Activated naive CD8-positive, alpha-beta T cell (primary cell): Measurements from ENCODE around the gene POC5.
"Not testable (repeated sequence)": the region's sequence is repeated elsewhere in the genome, so short reads cannot be mapped to it uniquely, and the experiment has no call there.

Experiments used
- H3K27ac Mint-ChIP-seq: one replicate; pipeline ENCODE4 v1.8.0; 2021; ENCODE audit warnings: mixed read lengths
- H3K27me3 Mint-ChIP-seq: one replicate; pipeline ENCODE4 v1.8.0; 2021; ENCODE audit warnings: mixed read lengths
- H3K36me3 Mint-ChIP-seq: one replicate; pipeline ENCODE4 v1.8.0; 2021; ENCODE audit warnings: mixed read lengths
- H3K4me1 Mint-ChIP-seq: one replicate; pipeline ENCODE4 v1.8.0; 2021; ENCODE audit warnings: low read depth, mixed read lengths
- H3K4me3 Mint-ChIP-seq: one replicate; pipeline ENCODE4 v1.8.0; 2021; ENCODE audit warnings: mild to moderate bottlenecking, mixed read lengths
- H3K9me3 Mint-ChIP-seq: one replicate; pipeline ENCODE4 v1.8.0; 2021; ENCODE audit warnings: low read depth, mixed read lengths

Gene POC5

GRCh38 chr5:75721573-75721972, 4.3 kb upstream of the POC5 start:
- no peaks in the 10 kb centered on the region for H3K9me3 Mint-ChIP-seq
- peaks cover 11% of the 10 kb centered on the region for H3K4me1 Mint-ChIP-seq
- H3K36me3 Mint-ChIP-seq: no peaks in the 10 kb centered on the region
- no peaks in the 10 kb centered on the region for H3K27me3 Mint-ChIP-seq
- no peak overlapping the region for H3K4me3 Mint-ChIP-seq
- no peak overlapping the region for H3K27ac Mint-ChIP-seq

- no peaks in the 10 kb centered on the region for H3K27me3 Mint-ChIP-seq
- peaks cover 17% of the 10 kb centered on the region for H3K4me1 Mint-ChIP-seq
- no peaks in the 10 kb centered on the region for H3K9me3 Mint-ChIP-seq
- no peak overlapping the region for H3K27ac Mint-ChIP-seq
- no peak overlapping the region for H3K4me3 Mint-ChIP-seq
- H3K36me3 Mint-ChIP-seq: no peaks in the 10 kb centered on the region
These were observed 3.6 kb upstream of the POC5 start for GRCh38 chr5:75720882-75721281.

- Mint-ChIP-seq H3K4me3 (peak overlapping the region; percentile 99), H3K27ac (peak overlapping the region; percentile 99), H3K9me3 (no peaks in the 10 kb centered on the region), H3K4me1 (peaks cover 47% of the 10 kb centered on the region), H3K36me3 (peaks cover 12% of the 10 kb centered on the region), H3K27me3 (no peaks in the 10 kb centered on the region)
These were observed 539 bp downstream of the POC5 start for GRCh38 chr5:75716715-75717081.

GRCh38 chr5:75712091-75712490, 5.1 kb downstream of the POC5 start:
- peaks cover 16% of the 10 kb centered on the region for H3K36me3 Mint-ChIP-seq
- no peaks in the 10 kb centered on the region for H3K27me3 Mint-ChIP-seq
- no peak overlapping the region for H3K4me3 Mint-ChIP-seq
- peaks cover 47% of the 10 kb centered on the region for H3K4me1 Mint-ChIP-seq
- H3K9me3 Mint-ChIP-seq: no peaks in the 10 kb centered on the region
- no peak overlapping the region for H3K27ac Mint-ChIP-seq

- Mint-ChIP-seq H3K36me3 (peaks cover 17% of the 10 kb centered on the region), H3K27me3 (no peaks in the 10 kb centered on the region), H3K4me3 (no peak overlapping the region), H3K27ac (no peak overlapping the region), H3K9me3 (no peaks in the 10 kb centered on the region), H3K4me1 (peaks cover 41% of the 10 kb centered on the region)
These were observed 6.1 kb downstream of the POC5 start for GRCh38 chr5:75711151-75711550.

- Mint-ChIP-seq H3K27me3 (no peaks in the 10 kb centered on the region), H3K4me1 (peaks cover 40% of the 10 kb centered on the region), H3K27ac (no peak overlapping the region), H3K4me3 (no peak overlapping the region), H3K36me3 (peaks cover 20% of the 10 kb centered on the region), H3K9me3 (no peaks in the 10 kb centered on the region)
These were observed 6.6 kb downstream of the POC5 start for GRCh38 chr5:75710637-75711036.

- Mint-ChIP-seq H3K27me3 (no peaks in the 10 kb centered on the region), H3K4me3 (no peak overlapping the region)
These were observed 9.2 kb downstream of the POC5 start for GRCh38 chr5:75707911-75708509.

GRCh38 chr5:75706775-75707174, 10.5 kb downstream of the POC5 start:
- no peak overlapping the region for H3K4me3 Mint-ChIP-seq
- H3K27ac Mint-ChIP-seq: no peak overlapping the region
- H3K27me3 Mint-ChIP-seq: no peaks in the 10 kb centered on the region
- peaks cover 21% of the 10 kb centered on the region for H3K4me1 Mint-ChIP-seq
- H3K36me3 Mint-ChIP-seq: peaks cover 21% of the 10 kb centered on the region
- no peaks in the 10 kb centered on the region for H3K9me3 Mint-ChIP-seq

More at GRCh38 chr5:75707911-75708509, 9.2 kb downstream of the POC5 start:
- Mint-ChIP-seq H3K4me1 (peaks cover 18% of the 10 kb centered on the region), H3K9me3 (no peaks in the 10 kb centered on the region), H3K27ac (no peak overlapping the region), H3K36me3 (peaks cover 12% of the 10 kb centered on the region)

GRCh38 chr5:75706016-75706415, 11.2 kb downstream of the POC5 start:
- no peaks in the 10 kb centered on the region for H3K27me3 Mint-ChIP-seq
- H3K4me1 Mint-ChIP-seq: peaks cover 19% of the 10 kb centered on the region
- H3K4me3 Mint-ChIP-seq: no peak overlapping the region
- no peaks in the 10 kb centered on the region for H3K9me3 Mint-ChIP-seq
- H3K36me3 Mint-ChIP-seq: peaks cover 20% of the 10 kb centered on the region
- H3K27ac Mint-ChIP-seq: no peak overlapping the region

- H3K4me1 Mint-ChIP-seq: peaks cover 21% of the 10 kb centered on the region
- no peaks in the 10 kb centered on the region for H3K9me3 Mint-ChIP-seq
- no peak overlapping the region for H3K4me3 Mint-ChIP-seq
- peaks cover 23% of the 10 kb centered on the region for H3K36me3 Mint-ChIP-seq
- no peak overlapping the region for H3K27ac Mint-ChIP-seq
- H3K27me3 Mint-ChIP-seq: no peaks in the 10 kb centered on the region
These were observed 15.4 kb downstream of the POC5 start for GRCh38 chr5:75701856-75702255.

GRCh38 chr5:75695472-75696351, 21.5 kb downstream of the POC5 start:
- not testable (repeated sequence) for H3K4me1 Mint-ChIP-seq, H3K27me3 Mint-ChIP-seq, H3K4me3 Mint-ChIP-seq, H3K9me3 Mint-ChIP-seq, H3K27ac Mint-ChIP-seq
- H3K36me3 Mint-ChIP-seq: peaks cover 12% of the 10 kb centered on the region

GRCh38 chr5:75694781-75695180, 22.5 kb downstream of the POC5 start:
- no peak overlapping the region for H3K4me3 Mint-ChIP-seq
- H3K27me3 Mint-ChIP-seq: no peaks in the 10 kb centered on the region
- no peaks in the 10 kb centered on the region for H3K9me3 Mint-ChIP-seq
- peaks cover 14% of the 10 kb centered on the region for H3K36me3 Mint-ChIP-seq
- H3K27ac Mint-ChIP-seq: no peak overlapping the region
- H3K4me1 Mint-ChIP-seq: peaks cover 12% of the 10 kb centered on the region

GRCh38 chr5:75690669-75691068, 26.6 kb downstream of the POC5 start:
- no peaks in the 10 kb centered on the region for H3K9me3 Mint-ChIP-seq
- peaks cover 10% of the 10 kb centered on the region for H3K36me3 Mint-ChIP-seq
- no peaks in the 10 kb centered on the region for H3K27me3 Mint-ChIP-seq
- no peak overlapping the region for H3K4me3 Mint-ChIP-seq
- H3K4me1 Mint-ChIP-seq: peaks cover 4% of the 10 kb centered on the region
- no peak overlapping the region for H3K27ac Mint-ChIP-seq

- peaks cover 4% of the 10 kb centered on the region for H3K36me3 Mint-ChIP-seq
These were observed 30.8 kb downstream of the POC5 start for GRCh38 chr5:75686480-75686879.

GRCh38 chr5:75685141-75685540, 32.1 kb downstream of the POC5 start:
- Mint-ChIP-seq H3K36me3 (peaks cover 2% of the 10 kb centered on the region), H3K27me3 (no peaks in the 10 kb centered on the region), H3K4me1 (no peaks in the 10 kb centered on the region), H3K27ac (no peak overlapping the region), H3K9me3 (no peaks in the 10 kb centered on the region), H3K4me3 (no peak overlapping the region)

More at GRCh38 chr5:75686480-75686879, 30.8 kb downstream of the POC5 start:
- H3K4me3 Mint-ChIP-seq: no peak overlapping the region
- H3K4me1 Mint-ChIP-seq: peaks cover 2% of the 10 kb centered on the region
- H3K27me3 Mint-ChIP-seq: no peaks in the 10 kb centered on the region
- H3K9me3 Mint-ChIP-seq: no peaks in the 10 kb centered on the region
- H3K27ac Mint-ChIP-seq: no peak overlapping the region
